Activated T-cell treated with anti-CD3 and anti-CD28 coated beads, Interleukin-2, amount 50 U/mL, for 4 hours (primary cell): Measurements from ENCODE around the gene MBD2. TPM values are rescaled to one million over a fixed set of nuclear protein-coding genes. Genes with fewer than 3 reads are reported as not detected.
A peak's percentile ranks its signal among the peaks of the same experiment; 100 is the strongest.
"Not testable (repeated sequence)": the region's sequence is repeated elsewhere in the genome, so short reads cannot be mapped to it uniquely, and the experiment has no call there.

ENCODE experiments used
- ATAC-seq, 2 donors: fragments of 200-7000 bp; cut with Tn5 transposase; one replicate each; pipeline ENCODE4 v1.10.0; 2021
- DNase-seq: peaks from one replicate; pipeline ENCODE4 v3.0.0-alpha.2; 2020
- H3K27me3 Mint-ChIP-seq: one replicate; pipeline ENCODE4 v1.8.0; 2021; ENCODE audit warnings: low read depth, mixed read lengths
- H3K36me3 Mint-ChIP-seq: one replicate; pipeline ENCODE4 v1.8.0; 2022; ENCODE audit warnings: mixed read lengths; ENCODE audit not compliant: insufficient read depth
- H3K4me1 Mint-ChIP-seq: one replicate; pipeline ENCODE4 v1.8.0; 2021; ENCODE audit warnings: low read depth, mixed read lengths
- H3K4me3 Mint-ChIP-seq: one replicate; pipeline ENCODE4 v1.8.0; 2021; ENCODE audit warnings: mild to moderate bottlenecking, moderate library complexity, mixed read lengths
- H3K9me3 Mint-ChIP-seq: one replicate; pipeline ENCODE4 v1.8.0; 2021; ENCODE audit warnings: mixed read lengths
- total RNA-seq, 3 donors: library from RNA; stranded (reverse); gene quantifications; one replicate each; pipeline ENCODE4 v1.2.1, GENCODE V29; 2021

MBD2 gene
- total RNA-seq, 3 donors from 2014 or later = 119 to 172 (median 135) TPM

DNA sequence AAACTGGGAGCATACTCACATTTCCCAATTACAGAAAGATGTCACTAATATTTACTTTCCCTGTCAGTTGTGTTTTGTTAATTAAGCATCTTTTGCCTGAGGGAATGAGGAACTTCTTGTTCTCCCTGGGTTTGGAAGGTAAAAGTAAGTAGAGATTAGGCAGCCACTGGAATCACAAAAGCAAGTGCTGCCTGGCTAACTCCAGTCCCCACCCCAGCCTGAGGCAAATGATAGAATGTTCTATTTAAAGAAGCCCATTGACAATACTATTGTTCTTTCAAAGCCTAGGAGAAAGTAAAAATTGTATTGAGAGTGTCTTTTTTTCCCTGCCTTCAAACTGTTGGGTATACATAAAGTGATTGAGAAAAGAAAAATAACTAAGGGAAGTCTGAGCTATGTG is 93.8 kb downstream of the MBD2 start:
- Mint-ChIP-seq H3K27me3 (no peaks in the 10 kb centered on the region), H3K36me3 (no peaks in the 10 kb centered on the region), H3K4me3 (no peak overlapping the region), H3K9me3 (no peaks in the 10 kb centered on the region), H3K4me1 (peaks cover 7% of the 10 kb centered on the region)
- DNase-seq (no peak), ATAC-seq (no peak)

DNA sequence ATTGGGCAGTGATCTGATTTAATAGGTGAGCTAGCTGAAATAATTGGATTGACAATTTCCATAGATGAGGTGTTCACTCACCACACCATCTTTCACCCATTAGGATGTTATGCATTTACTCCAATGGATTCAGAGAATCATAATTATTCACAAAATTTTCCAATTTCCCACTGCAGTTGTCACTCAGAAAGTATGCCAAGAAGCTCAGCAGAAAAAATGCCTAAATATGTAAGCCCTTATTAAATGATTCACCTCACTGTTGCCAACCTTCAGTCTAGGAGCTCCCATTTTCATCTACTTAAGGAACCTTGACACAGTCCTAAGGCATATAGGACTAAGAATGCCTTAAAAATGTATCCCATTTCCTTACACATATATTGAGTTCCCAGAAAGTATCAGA is 94.3 kb downstream of the MBD2 start:
- ATAC-seq (no peak), DNase-seq (no peak)
- H3K4me1 Mint-ChIP-seq = peaks cover 7% of the 10 kb centered on the region
- no peaks in the 10 kb centered on the region for H3K36me3 Mint-ChIP-seq
- H3K9me3 Mint-ChIP-seq = no peaks in the 10 kb centered on the region
- no peak overlapping the region for H3K4me3 Mint-ChIP-seq
- no peaks in the 10 kb centered on the region for H3K27me3 Mint-ChIP-seq

DNA sequence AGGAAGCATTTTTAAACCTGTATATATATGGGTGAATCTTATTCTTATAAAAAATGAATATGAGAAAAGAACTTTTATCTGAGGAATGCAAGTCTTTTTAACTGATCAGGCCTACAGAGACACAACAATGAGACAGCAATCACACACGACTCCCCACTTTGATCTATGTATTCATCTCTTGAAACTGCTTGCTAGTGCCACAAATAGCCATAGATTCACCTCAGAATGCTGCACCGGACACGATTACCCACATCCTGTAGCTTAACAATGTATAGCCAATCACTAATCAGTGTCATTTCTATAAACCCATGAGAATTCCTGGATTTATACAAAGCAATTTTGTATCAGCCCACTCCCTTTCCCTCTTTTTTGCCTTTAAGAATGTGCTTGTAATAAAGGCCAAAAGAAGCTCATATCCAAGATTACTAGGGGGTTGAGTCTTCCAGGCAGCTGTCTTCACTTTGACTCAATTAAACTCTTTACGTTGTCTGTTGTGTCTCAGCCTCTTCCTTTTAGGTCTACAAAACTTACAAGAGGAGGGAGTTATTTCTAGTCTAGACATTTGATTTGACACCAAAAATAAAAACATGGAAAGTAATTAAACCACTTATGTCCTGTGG is 94.9 kb downstream of the MBD2 start:
- Mint-ChIP-seq H3K27me3 (no peaks in the 10 kb centered on the region), H3K9me3 (no peaks in the 10 kb centered on the region), H3K4me1 (peaks cover 7% of the 10 kb centered on the region), H3K36me3 (no peaks in the 10 kb centered on the region), H3K4me3 (no peak overlapping the region)
- ATAC-seq (peak; percentile 43 to 54), DNase-seq (no peak)

DNA sequence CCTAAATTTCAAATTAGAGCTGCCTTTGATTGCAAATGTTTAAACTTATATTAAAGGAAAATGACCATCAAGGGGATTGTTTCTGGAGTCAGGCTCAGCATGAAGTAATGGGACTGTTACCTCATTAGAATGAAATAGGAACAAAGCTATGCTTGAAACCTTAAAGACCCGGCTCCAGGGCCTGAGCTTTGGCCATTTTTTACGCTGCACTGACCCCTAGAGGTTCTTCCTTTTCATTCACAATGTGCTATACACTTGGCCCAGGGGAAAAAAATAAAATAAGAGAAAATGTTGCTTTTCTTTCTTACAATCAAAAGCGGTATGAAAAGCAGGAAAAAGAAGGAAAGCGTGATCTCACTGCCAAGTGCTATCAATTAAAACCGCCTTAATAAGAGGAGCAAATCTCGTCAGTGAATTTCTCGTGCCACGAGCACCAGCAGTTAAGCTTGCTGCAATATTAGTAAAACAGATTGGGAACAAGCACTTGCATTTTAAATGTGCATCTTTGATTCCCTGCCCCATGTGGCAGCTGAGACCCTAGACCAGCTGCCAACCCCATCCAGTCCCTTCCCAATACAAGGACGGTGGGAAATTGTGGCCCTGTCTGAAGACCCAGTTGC is 96.6 kb downstream of the MBD2 start:
- ATAC-seq (peak in 1 of 2 donors; percentile 38), DNase-seq (no peak)
- Mint-ChIP-seq H3K9me3 (no peaks in the 10 kb centered on the region), H3K27me3 (no peaks in the 10 kb centered on the region), H3K4me1 (peaks cover 7% of the 10 kb centered on the region), H3K36me3 (no peaks in the 10 kb centered on the region), H3K4me3 (no peak overlapping the region)

DNA sequence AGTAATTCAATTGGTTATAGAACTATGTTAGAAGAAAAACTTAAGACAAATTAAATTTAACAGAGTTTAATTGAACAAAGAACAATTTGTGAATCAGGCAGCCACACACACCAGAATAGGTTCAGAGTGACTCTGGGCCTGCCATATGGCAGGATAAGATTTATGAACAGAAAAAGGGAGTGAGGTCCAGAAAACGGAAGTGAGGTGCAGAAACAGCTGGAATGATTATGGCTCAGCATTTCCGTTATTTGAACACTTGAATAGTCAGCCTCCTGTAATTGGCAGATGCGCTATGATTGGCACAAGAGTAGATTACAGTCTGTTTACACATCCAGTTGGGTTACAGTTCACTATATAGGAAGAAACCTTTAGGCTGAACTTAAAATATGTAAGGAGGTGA is 99.0 kb downstream of the MBD2 start:
- no peaks in the 10 kb centered on the region for H3K27me3 Mint-ChIP-seq
- no peaks in the 10 kb centered on the region for H3K36me3 Mint-ChIP-seq
- no peak for DNase-seq
- ATAC-seq = no peak
- H3K9me3 Mint-ChIP-seq = no peaks in the 10 kb centered on the region
- H3K4me1 Mint-ChIP-seq = peaks cover 7% of the 10 kb centered on the region
- H3K4me3 Mint-ChIP-seq = no peak overlapping the region

DNA sequence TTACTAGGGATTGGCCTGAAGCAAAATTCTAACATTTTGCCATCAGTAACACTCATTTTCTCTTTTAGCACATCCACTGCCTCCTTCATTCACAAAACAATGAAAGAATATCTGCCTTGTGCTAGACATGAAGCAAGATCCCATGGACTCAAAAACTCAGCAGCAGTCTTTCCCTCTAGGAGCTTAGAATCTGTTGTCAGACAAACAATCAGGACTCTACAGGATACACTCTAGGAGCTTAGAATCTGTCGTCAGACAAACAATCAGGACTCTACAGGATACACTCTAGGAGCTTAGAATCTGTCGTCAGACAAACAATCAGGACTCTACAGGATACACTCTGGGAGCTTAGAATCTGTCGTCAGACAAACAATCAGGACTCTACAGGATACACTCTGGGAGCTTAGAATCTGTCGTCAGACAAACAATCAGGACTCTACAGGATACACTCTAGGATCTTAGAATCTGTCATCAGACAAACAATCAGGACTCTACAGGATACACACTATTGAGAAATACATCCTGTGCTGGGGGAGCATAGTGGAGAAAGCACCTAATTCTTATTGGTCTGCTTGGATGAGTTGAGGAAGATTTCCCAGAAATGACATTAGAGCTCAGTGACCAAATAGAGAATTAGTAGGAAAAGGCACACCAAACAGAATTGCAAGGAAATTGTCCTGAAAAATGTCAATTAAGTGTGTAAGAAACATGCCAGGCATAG is 100.6 kb downstream of the MBD2 start:
- not testable (repeated sequence) for H3K27me3 Mint-ChIP-seq, ATAC-seq, DNase-seq, H3K9me3 Mint-ChIP-seq, H3K36me3 Mint-ChIP-seq, H3K4me3 Mint-ChIP-seq, H3K4me1 Mint-ChIP-seq

DNA sequence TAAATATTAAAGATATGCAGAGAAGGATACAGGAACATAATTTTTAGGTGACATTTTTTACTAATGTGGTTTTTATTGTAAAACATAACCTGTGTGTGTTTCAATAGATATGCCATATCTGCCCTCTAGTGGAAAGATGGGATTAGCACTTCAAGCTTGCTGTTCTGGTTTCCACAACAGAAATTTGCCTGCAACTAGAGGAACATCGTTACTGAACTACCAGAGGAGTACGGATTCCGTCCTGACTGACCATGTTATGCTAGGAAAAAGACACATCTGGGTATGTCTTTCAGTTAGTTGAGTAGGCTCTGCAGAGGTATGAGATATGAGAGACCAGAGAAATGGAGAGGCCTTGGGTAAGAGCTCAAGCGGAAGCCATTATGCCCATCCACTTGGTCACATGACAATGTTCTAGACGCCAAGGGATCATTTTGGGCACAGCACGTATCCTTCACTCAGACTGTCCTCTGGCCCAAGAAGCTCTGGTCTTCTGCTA is 104.9 kb downstream of the MBD2 start:
- Mint-ChIP-seq H3K36me3 (no peaks in the 10 kb centered on the region), H3K4me1 (peaks cover 2% of the 10 kb centered on the region), H3K9me3 (no peaks in the 10 kb centered on the region), H3K27me3 (no peaks in the 10 kb centered on the region), H3K4me3 (peak overlapping the region; percentile 63)
- DNase-seq (no peak), ATAC-seq (peak; percentile 82 to 90)

DNA sequence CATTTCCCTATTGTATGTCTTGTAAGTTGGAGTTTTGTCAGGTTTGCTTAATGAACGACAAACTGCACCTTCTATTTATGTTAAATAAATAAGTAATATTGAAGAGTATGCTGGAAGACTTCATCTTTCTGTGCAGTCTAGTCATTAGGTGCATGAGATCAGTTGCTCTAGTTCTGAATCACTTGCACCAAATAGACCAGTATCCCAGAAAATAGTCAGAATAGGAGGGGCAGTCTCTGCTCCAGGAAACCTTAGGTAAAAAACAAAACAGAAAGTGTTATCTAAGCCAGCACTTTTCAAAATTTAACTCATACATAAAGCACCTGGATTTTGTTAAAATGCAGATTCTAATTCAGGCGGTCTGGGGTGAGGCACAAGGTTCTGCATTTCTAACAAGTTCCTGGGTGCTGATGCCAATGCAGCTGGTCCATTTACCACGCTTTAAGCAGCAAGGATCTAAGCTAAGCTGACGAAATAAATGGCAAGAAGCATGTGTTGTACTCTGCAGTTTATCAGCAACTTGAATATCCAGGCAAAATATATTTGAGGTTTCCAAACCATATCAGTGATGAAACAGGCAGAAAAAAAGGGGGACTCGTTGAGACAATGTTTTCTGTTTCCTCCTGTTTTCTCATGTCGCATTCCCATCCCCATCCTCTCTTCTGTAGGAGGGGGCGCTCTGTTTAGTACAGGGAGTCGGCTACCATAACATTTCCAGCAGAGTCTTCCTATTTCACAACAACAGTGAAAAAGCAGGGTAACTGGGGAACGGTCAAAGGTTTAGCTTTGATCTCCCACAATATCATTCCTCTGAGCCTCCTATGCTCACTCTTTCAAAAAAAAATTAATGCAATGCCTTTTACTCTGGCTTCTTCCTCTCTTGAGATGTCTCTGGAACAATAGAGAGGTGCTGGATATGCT is 106.4 kb downstream of the MBD2 start:
- no peak overlapping the region for H3K4me3 Mint-ChIP-seq
- H3K4me1 Mint-ChIP-seq = peaks cover 2% of the 10 kb centered on the region
- DNase-seq = no peak
- H3K36me3 Mint-ChIP-seq = no peaks in the 10 kb centered on the region
- H3K27me3 Mint-ChIP-seq = no peaks in the 10 kb centered on the region
- no peak for ATAC-seq
- no peaks in the 10 kb centered on the region for H3K9me3 Mint-ChIP-seq

DNA sequence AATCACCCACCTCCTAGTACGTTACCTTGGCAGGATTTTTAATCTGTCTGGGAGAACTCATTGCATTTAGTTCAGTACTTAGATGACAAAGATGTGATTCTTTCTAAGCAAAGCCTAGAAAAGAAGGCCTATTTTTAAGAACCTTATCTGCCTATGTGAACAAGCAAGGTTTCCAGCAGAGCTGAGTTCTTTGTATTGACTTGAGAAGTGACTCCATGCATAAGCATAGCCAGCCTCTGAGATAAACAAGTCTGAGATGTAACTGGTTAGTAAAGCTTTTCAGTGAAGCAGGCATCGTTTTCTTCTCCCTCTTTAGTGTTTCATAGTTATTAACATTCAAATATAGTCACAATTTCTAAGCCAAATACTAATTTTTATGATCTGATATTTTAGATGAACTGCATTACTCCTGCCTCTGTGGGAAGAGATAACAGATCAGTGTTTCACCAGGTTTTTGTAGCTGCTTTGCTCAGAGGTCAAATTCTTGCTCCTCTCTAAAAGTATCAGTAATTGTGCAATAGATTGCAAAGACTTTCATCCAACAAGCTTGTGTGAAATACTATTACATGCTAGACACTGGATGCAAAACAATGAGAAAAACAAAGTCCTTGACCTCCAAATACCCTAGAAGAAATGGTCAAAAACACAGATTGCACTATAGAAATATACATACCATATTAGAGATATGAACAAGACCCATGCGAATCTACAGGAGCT is 107.8 kb downstream of the MBD2 start:
- Mint-ChIP-seq H3K4me1 (peaks cover 2% of the 10 kb centered on the region), H3K27me3 (peaks cover 4% of the 10 kb centered on the region), H3K4me3 (no peak overlapping the region), H3K36me3 (no peaks in the 10 kb centered on the region), H3K9me3 (no peaks in the 10 kb centered on the region)
- no peak for DNase-seq
- ATAC-seq = no peak

DNA sequence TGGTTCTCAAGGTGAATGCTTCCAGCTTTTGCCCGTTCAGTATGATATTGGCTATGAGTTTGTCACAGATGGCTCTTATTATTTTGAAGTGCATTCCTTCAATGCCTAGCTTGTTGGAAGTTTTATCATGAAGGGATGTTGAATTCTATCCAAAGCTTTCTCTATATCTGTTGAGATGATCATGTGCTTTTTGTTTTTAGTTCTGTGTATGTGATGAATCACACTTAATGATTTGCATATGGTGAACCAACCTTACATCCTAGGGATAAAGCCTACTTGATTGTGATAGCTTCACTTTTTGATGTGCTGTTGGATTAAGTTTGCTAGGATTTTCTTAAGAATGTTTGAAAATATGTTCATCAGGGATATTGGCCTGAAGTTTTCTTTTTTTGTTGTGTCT is 112.1 kb downstream of the MBD2 start:
- Mint-ChIP-seq H3K36me3 (no peaks in the 10 kb centered on the region), H3K27me3 (peaks cover 4% of the 10 kb centered on the region), H3K4me3 (no peak overlapping the region), H3K9me3 (no peaks in the 10 kb centered on the region), H3K4me1 (no peaks in the 10 kb centered on the region)
- no peak for ATAC-seq
- DNase-seq = no peak

DNA sequence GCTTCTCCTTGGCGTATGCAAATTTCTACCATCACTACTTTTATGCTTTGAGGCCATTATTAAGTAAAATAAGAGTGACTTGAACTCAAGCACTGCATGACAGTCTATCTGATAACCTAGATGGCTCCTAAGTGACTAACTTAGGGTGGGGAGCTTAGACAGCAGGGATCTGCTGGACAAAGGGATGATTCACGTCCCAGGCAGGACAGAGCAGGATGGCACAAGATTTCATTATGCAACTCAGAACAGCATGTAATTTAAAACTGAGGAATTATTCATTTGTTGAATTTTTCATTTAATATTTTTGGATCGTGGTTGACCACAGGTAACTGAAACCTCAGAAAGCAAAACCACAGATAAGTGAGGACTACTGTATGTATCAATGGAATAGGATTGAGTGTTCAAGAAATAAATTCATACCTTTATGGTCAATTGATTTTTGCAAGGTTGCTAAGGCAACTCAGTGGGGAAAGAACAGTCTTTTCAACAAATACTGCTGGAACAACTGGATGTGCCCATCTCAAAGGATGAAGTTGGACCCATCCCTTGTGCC is 115.3 kb downstream of the MBD2 start:
- Mint-ChIP-seq H3K36me3 (no peaks in the 10 kb centered on the region), H3K27me3 (peaks cover 4% of the 10 kb centered on the region), H3K9me3 (no peaks in the 10 kb centered on the region), H3K4me3 (no peak overlapping the region), H3K4me1 (no peaks in the 10 kb centered on the region)
- no peak for DNase-seq
- ATAC-seq = no peak

DNA sequence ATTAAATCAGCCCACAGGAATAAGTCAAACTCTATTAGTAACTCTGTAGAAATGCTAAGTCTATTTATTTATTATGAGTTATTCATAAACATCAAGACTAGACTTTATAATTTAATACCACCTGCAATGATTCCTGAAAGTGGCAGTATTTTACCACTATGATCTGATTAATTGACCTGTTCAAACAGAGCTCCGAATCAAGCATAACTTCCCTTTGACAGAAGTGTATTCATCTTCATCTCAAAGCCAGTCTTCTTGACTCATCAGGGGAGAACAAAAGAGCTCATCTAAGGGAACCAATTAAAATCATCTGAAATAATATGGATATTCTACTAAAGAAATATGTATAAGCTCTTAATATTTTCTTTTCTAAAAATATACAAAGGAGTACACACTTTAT is 122.3 kb downstream of the MBD2 start:
- no peak for ATAC-seq
- Mint-ChIP-seq H3K27me3 (peaks cover 6% of the 10 kb centered on the region), H3K4me3 (no peak overlapping the region)

More for the DNA sequence above, 122.3 kb downstream of the MBD2 start:
- no peak for DNase-seq
- Mint-ChIP-seq H3K9me3 (peaks cover 7% of the 10 kb centered on the region), H3K4me1 (no peaks in the 10 kb centered on the region), H3K36me3 (no peaks in the 10 kb centered on the region)
